PFSK-1 (cell line): ENCODE results near the gene RASAL2.

Source experiments
- POLR2AphosphoS5 ChIP-seq: IDR thresholded peaks from 2 replicates; pipeline ENCODE4 v1.6.1; 2012; ENCODE audit warnings: low read depth, mild to moderate bottlenecking, control low read depth, low read length, moderate library complexity
- REST ChIP-seq, 2 experiments: IDR thresholded peaks; 2 replicates each; pipeline versions ENCODE4 v1.6.1 to v1.8.0; 2011 to 2012; ENCODE audit warnings: low read depth in 2 of 2, low read length in 2 of 2, control low read depth in 1 of 2, inconsistent platforms in 1 of 2, mild to moderate bottlenecking in 1 of 2, moderate library complexity in 1 of 2; ENCODE audit not compliant: insufficient read depth in 1 of 2
- SIN3A ChIP-seq: IDR thresholded peaks from 2 replicates; pipeline ENCODE4 v1.6.1; 2012; ENCODE audit warnings: mild to moderate bottlenecking, low read length, moderate library complexity, borderline replicate concordance; ENCODE audit not compliant: insufficient read depth

GRCh38 chr1:178500091-178500770 lies 406.3 kb downstream of the RASAL2 start:
- TF ChIP-seq POLR2AphosphoS5: no peak
- no peak for TF ChIP-seq SIN3A
- TF ChIP-seq REST (IDR thresholded peaks at IDR 0.05; ENCODE audit: insufficient read depth in 1 of 2, low read depth in 2 of 2, low read length in 2 of 2): no peak
